ENCODE measurements around the gene ATXN1. TPM values are rescaled to one million over a fixed set of nuclear protein-coding genes. Genes with fewer than 3 reads are reported as not detected.

The ATXN1 gene
- total and polyA plus RNA-seq, 2 of the 13 experiments (the other 11 are each of a cell fraction or from before 2014, with no cell fraction given): 20.7 to 39.5 TPM

- 38% methylated on average over 7 of the region's 7 CpGs for WGBS (ENCODE audit: low lambda C conversion rate)
- Histone ChIP-seq H3K9me3 (ENCODE audit: low read length) (no peaks in the 10 kb centered on the region), H3K36me3 (replicated peaks in 1 of 2; ENCODE audit: control insufficient read depth in 1 of 2, insufficient read depth in 2 of 2, low read length in 2 of 2) (no peaks in the 10 kb centered on the region), H3K27me3 (ENCODE audit: control insufficient read depth in 1 of 2, insufficient read depth in 2 of 2, low read length in 2 of 2) (peaks cover 3 to 10% of the 10 kb centered on the region in 2 experiments; a peak in 3 of 5 replicates), H3K79me2 (ENCODE audit: insufficient read depth, low read length) (no peaks in the 10 kb centered on the region), H3K4me3 (replicated peaks in 1 of 3; ENCODE audit: insufficient read depth in 1 of 3, low read depth in 2 of 3, low read length in 3 of 3) (no peak overlapping the region), H3K27ac (ENCODE audit: extremely low read length, insufficient read depth, low read length) (no peak overlapping the region), H3K4me2 (ENCODE audit: low read depth, low read length) (no peak overlapping the region), H2AFZ (ENCODE audit: low read length) (no peak overlapping the region), H4K20me1 (ENCODE audit: insufficient read depth, low read length) (no peaks in the 10 kb centered on the region), H3K9ac (ENCODE audit: insufficient read depth, low read depth, low read length) (no peak overlapping the region), H3K4me1 (ENCODE audit: insufficient read depth, low read length) (peaks cover 6% of the 10 kb centered on the region; the same call in 1 of the 2 replicates)
- TF ChIP-seq POLR2G (IDR thresholded peaks at IDR 0.05; ENCODE audit: low read depth, low read length) (0 out of 2 replicates have a peak, but pooled peaks have one; percentile 24), ZNF652 (CRISPR knock-in tag; IDR thresholded peaks at IDR 0.05; ENCODE audit: borderline replicate concordance, low read depth) (no peak), SOX5 (CRISPR knock-in tag; IDR thresholded peaks at IDR 0.05; ENCODE audit: borderline replicate concordance) (0 out of 2 replicates have a peak, but pooled peaks have one; percentile 18)
- intact Hi-C loops (cut with micrococcal nuclease; ENCODE audit: unreplicated experiment) (no loop called here), in situ Hi-C loops (cut with HindIII; ENCODE audit: extremely low pct_ligation_motif_present, low pct_unique_long_range_greater_than_20kb) (no loop called here)
- CTCF ChIA-PET (ENCODE audit: low intra/inter-chr PET ratio, low total read pairs): no interaction called here
- DNase-seq (ENCODE audit: low spot score) (no peak), ATAC-seq (peak; percentile 41), FAIRE-seq (no peak)
- POLR2A ChIA-PET: no interaction called here
- BruUV-seq (replicated peaks): no TSS peak
Observed at GRCh38 chr6:16296061-16296670, 465.1 kb downstream of the ATXN1 start.

DNA sequence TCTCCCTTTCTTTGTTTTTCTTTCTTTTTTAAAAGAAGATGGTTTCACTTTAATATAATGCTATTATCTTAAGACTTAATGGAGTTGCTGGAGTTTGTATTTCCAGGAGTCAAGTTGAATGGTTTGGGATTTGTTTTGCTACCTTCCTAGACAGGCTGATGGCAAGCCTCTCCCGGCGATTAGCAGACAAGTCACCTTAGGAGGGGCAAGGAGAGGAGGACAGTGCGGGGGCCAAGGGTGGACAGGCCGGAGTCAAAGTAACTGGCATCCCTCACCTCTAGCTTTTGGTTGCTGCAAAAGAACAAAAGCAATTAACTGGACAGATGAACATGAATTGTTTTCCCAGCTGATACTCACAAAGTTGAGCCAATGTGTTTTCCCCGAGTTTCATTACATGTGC lies 465.8 kb downstream of the ATXN1 start:
- no peak for FAIRE-seq
- CTCF ChIA-PET (ENCODE audit: low intra/inter-chr PET ratio, low total read pairs): no interaction called here
- Histone ChIP-seq H2AFZ (ENCODE audit: low read length) (no peak overlapping the region), H3K4me3 (replicated peaks in 1 of 3; ENCODE audit: insufficient read depth in 1 of 3, low read depth in 2 of 3, low read length in 3 of 3) (no peak overlapping the region), H3K36me3 (replicated peaks in 1 of 2; ENCODE audit: control insufficient read depth in 1 of 2, insufficient read depth in 2 of 2, low read length in 2 of 2) (no peaks in the 10 kb centered on the region), H3K27ac (ENCODE audit: extremely low read length, insufficient read depth, low read length) (no peak overlapping the region), H3K4me2 (ENCODE audit: low read depth, low read length) (no peak overlapping the region), H4K20me1 (ENCODE audit: insufficient read depth, low read length) (no peaks in the 10 kb centered on the region), H3K79me2 (ENCODE audit: insufficient read depth, low read length) (no peaks in the 10 kb centered on the region), H3K4me1 (ENCODE audit: insufficient read depth, low read length) (peaks cover 6% of the 10 kb centered on the region; the same call in 1 of the 2 replicates), H3K27me3 (ENCODE audit: control insufficient read depth in 1 of 2, insufficient read depth in 2 of 2, low read length in 2 of 2) (peaks cover 4 to 10% of the 10 kb centered on the region in 2 experiments; a peak in 3 of 5 replicates), H3K9ac (ENCODE audit: insufficient read depth, low read depth, low read length) (no peak overlapping the region), H3K9me3 (ENCODE audit: low read length) (no peaks in the 10 kb centered on the region)
- DNase-seq (ENCODE audit: low spot score): no peak
- POLR2A ChIA-PET: no interaction called here
- no peak for ATAC-seq
- intact Hi-C loops (cut with micrococcal nuclease; ENCODE audit: unreplicated experiment) (no loop called here), in situ Hi-C loops (cut with HindIII; ENCODE audit: extremely low pct_ligation_motif_present, low pct_unique_long_range_greater_than_20kb) (no loop called here)
- 77% methylated on average over 5 of the region's 5 CpGs for WGBS (ENCODE audit: low lambda C conversion rate)
- TSS peak; percentile 27 for BruUV-seq (replicated peaks)
- TF ChIP-seq EEA1 (CRISPR knock-in tag; IDR thresholded peaks at IDR 0.05; ENCODE audit: borderline replicate concordance): no peak
- TF ChIP-seq ZNF781 (CRISPR knock-in tag; IDR thresholded peaks at IDR 0.05; ENCODE audit: borderline replicate concordance, not compliant biosample characterization): no peak
- TF ChIP-seq ZNF136 (CRISPR knock-in tag; IDR thresholded peaks at IDR 0.05; ENCODE audit: low read depth): no peak
- no peak for TF ChIP-seq ATAD3A (CRISPR knock-in tag; IDR thresholded peaks at IDR 0.05)
- TF ChIP-seq ZNF441 (CRISPR knock-in tag; IDR thresholded peaks at IDR 0.05; ENCODE audit: borderline replicate concordance): no peak
- TF ChIP-seq AKNA (CRISPR knock-in tag; IDR thresholded peaks at IDR 0.05; ENCODE audit: borderline replicate concordance): no peak
- TF ChIP-seq ATF3 (CRISPR knock-in tag; IDR thresholded peaks at IDR 0.05): no peak
- no peak for TF ChIP-seq IRF2 (CRISPR knock-in tag; IDR thresholded peaks at IDR 0.05)
- no peak for TF ChIP-seq ZBTB38 (CRISPR knock-in tag; IDR thresholded peaks at IDR 0.05)
- TF ChIP-seq NR3C1 (CRISPR knock-in tag; IDR thresholded peaks at IDR 0.05): no peak
